Activated CD4-positive, alpha-beta memory T cell treated with anti-CD3 and anti-CD28 coated beads for 36 hours (primary cell): ENCODE data around the gene AFTPH. TPM values are rescaled to one million over a fixed set of nuclear protein-coding genes. Genes with fewer than 3 reads are reported as not detected.

Experiments used
- CTCF ChIA-PET: fragments of 350-600 bp; sonication (Branson Sonifier 250); formaldehyde crosslinking; loops from one replicate; lab custom pipeline; 2021; ENCODE audit warnings: antibody characterized with exemption, inconsistent platforms; lab: Charles Lee
- POLR2A ChIA-PET: fragments of 350-600 bp; sonication (Branson Sonifier 250); formaldehyde crosslinking; loops from one replicate; lab custom pipeline; 2021; ENCODE audit warnings: antibody characterized with exemption; lab: Charles Lee
- DNase-seq: peaks from one replicate; pipeline ENCODE4 v3.0.0-alpha.2; 2020
- H3K27ac Mint-ChIP-seq: one replicate; pipeline ENCODE4 v1.8.0; 2021; ENCODE audit warnings: mixed read lengths
- H3K27me3 Mint-ChIP-seq: one replicate; pipeline ENCODE4 v1.8.0; 2021; ENCODE audit warnings: mixed read lengths
- H3K36me3 Mint-ChIP-seq: one replicate; pipeline ENCODE4 v1.8.0; 2021; ENCODE audit warnings: mixed read lengths
- H3K4me1 Mint-ChIP-seq: one replicate; pipeline ENCODE4 v1.8.0; 2021; ENCODE audit warnings: low read depth, mixed read lengths
- H3K4me3 Mint-ChIP-seq: one replicate; pipeline ENCODE4 v1.8.0; 2021; ENCODE audit warnings: mild to moderate bottlenecking, mixed read lengths
- H3K9me3 Mint-ChIP-seq: one replicate; pipeline ENCODE4 v1.8.0; 2021; ENCODE audit warnings: mixed read lengths
- intact Hi-C: fragments of 100-400 bp; cut with micrococcal nuclease; formaldehyde crosslinking; loops from one replicate; pipeline ENCODE4 v1.15.1; 2023
- total RNA-seq, 2 experiments: library from RNA; stranded (reverse); gene quantifications; one replicate each; pipeline ENCODE4 v1.2.3, GENCODE V29; 2021

AFTPH gene
- total RNA-seq, 2 experiments from 2014 or later, result 34.8 to 36.4 TPM

GRCh38 chr2:64615844-64616536, 91.9 kb downstream of the AFTPH start:
- H3K27ac Mint-ChIP-seq, result no peak overlapping the region
- H3K9me3 Mint-ChIP-seq, result no peaks in the 10 kb centered on the region
- no peak overlapping the region for H3K4me3 Mint-ChIP-seq
- ChIA-PET CTCF (interaction anchor here (0.8 to 3.6 kb wide), 6 partner anchors 7 to 286 kb away, joined by 3 to 15 read pairs (median 4); no protein-coding TSS in a partner anchor), POLR2A (interaction anchor here (0.5 to 0.9 kb wide), 3 partner anchors 9 to 402 kb away, joined by 3 to 4 read pairs (median 3); no protein-coding TSS in a partner anchor)
- DNase-seq, result no peak
- no peaks in the 10 kb centered on the region for H3K4me1 Mint-ChIP-seq
- intact Hi-C loops, result no loop called here
- no peaks in the 10 kb centered on the region for H3K36me3 Mint-ChIP-seq
- H3K27me3 Mint-ChIP-seq, result no peaks in the 10 kb centered on the region

- intact Hi-C loops, result no loop called here
- H3K4me1 Mint-ChIP-seq, result no peaks in the 10 kb centered on the region
- H3K27ac Mint-ChIP-seq, result no peak overlapping the region
- H3K27me3 Mint-ChIP-seq, result no peaks in the 10 kb centered on the region
- ChIA-PET POLR2A (no interaction called here), CTCF (interaction anchor here (1.0 to 3.6 kb wide), 8 partner anchors 9 to 301 kb away, joined by 3 to 15 read pairs (median 4); no protein-coding TSS in a partner anchor)
- no peak for DNase-seq
- H3K9me3 Mint-ChIP-seq, result no peaks in the 10 kb centered on the region
- no peaks in the 10 kb centered on the region for H3K36me3 Mint-ChIP-seq
- no peak overlapping the region for H3K4me3 Mint-ChIP-seq
These were observed 93.6 kb downstream of the AFTPH start for GRCh38 chr2:64617631-64618151.

GRCh38 chr2:64620661-64621060, 96.5 kb downstream of the AFTPH start:
- intact Hi-C loops, result no loop called here
- Mint-ChIP-seq H3K36me3 (no peaks in the 10 kb centered on the region), H3K27me3 (no peaks in the 10 kb centered on the region), H3K4me1 (no peaks in the 10 kb centered on the region), H3K4me3 (no peak overlapping the region), H3K27ac (no peak overlapping the region), H3K9me3 (no peaks in the 10 kb centered on the region)
- no peak for DNase-seq
- CTCF ChIA-PET, result interaction anchor here (1.7 kb wide), 1 partner anchor 26 kb away, joined by 4 read pairs; no protein-coding TSS in a partner anchor
- POLR2A ChIA-PET, result no interaction called here

- H3K27ac Mint-ChIP-seq, result no peak overlapping the region
- no peaks in the 10 kb centered on the region for H3K4me1 Mint-ChIP-seq
- H3K27me3 Mint-ChIP-seq, result no peaks in the 10 kb centered on the region
- ChIA-PET CTCF (interaction anchor here (1.7 kb wide), 1 partner anchor 24 kb away, joined by 4 read pairs; no protein-coding TSS in a partner anchor), POLR2A (no interaction called here)
- DNase-seq, result no peak
- no peak overlapping the region for H3K4me3 Mint-ChIP-seq
- intact Hi-C loops, result no loop called here
- H3K36me3 Mint-ChIP-seq, result no peaks in the 10 kb centered on the region
- no peaks in the 10 kb centered on the region for H3K9me3 Mint-ChIP-seq
These were observed 98.5 kb downstream of the AFTPH start for GRCh38 chr2:64622443-64623241.

GRCh38 chr2:64623242-64623850, 99.2 kb downstream of the AFTPH start:
- CTCF ChIA-PET, result no interaction called here
- H3K36me3 Mint-ChIP-seq, result no peaks in the 10 kb centered on the region
- H3K9me3 Mint-ChIP-seq, result no peaks in the 10 kb centered on the region
- intact Hi-C loops, result no loop called here
- H3K27me3 Mint-ChIP-seq, result no peaks in the 10 kb centered on the region
- H3K4me1 Mint-ChIP-seq, result no peaks in the 10 kb centered on the region
- no peak overlapping the region for H3K4me3 Mint-ChIP-seq
- H3K27ac Mint-ChIP-seq, result no peak overlapping the region
- no peak for DNase-seq
- POLR2A ChIA-PET, result interaction anchor here (0.6 kb wide), 1 partner anchor 332 kb away, joined by 3 read pairs; no protein-coding TSS in a partner anchor

GRCh38 chr2:64624108-64624610, 100.0 kb downstream of the AFTPH start:
- H3K36me3 Mint-ChIP-seq, result no peaks in the 10 kb centered on the region
- intact Hi-C loops, result no loop called here
- no peaks in the 10 kb centered on the region for H3K27me3 Mint-ChIP-seq
- no peaks in the 10 kb centered on the region for H3K4me1 Mint-ChIP-seq
- ChIA-PET CTCF (interaction anchor here (1.7 kb wide), 1 partner anchor 208 kb away, joined by 4 read pairs; no protein-coding TSS in a partner anchor), POLR2A (interaction anchor here (0.6 kb wide), 1 partner anchor 331 kb away, joined by 3 read pairs; no protein-coding TSS in a partner anchor)
- H3K9me3 Mint-ChIP-seq, result no peaks in the 10 kb centered on the region
- H3K4me3 Mint-ChIP-seq, result no peak overlapping the region
- no peak for DNase-seq
- H3K27ac Mint-ChIP-seq, result no peak overlapping the region

GRCh38 chr2:64624862-64625261, 100.7 kb downstream of the AFTPH start:
- H3K4me3 Mint-ChIP-seq, result no peak overlapping the region

GRCh38 chr2:64625299-64626145, 101.4 kb downstream of the AFTPH start:
- ChIA-PET CTCF (interaction anchor here (1.2 to 1.8 kb wide), 6 partner anchors 9 to 242 kb away, joined by 3 to 6 read pairs (median 4); no protein-coding TSS in a partner anchor), POLR2A (interaction anchor here (0.7 kb wide), 2 partner anchors 20 to 71 kb away, joined by 3 read pairs; no protein-coding TSS in a partner anchor)
- Mint-ChIP-seq H3K27ac (no peak overlapping the region), H3K27me3 (no peaks in the 10 kb centered on the region), H3K9me3 (no peaks in the 10 kb centered on the region), H3K4me3 (no peak overlapping the region), H3K36me3 (no peaks in the 10 kb centered on the region), H3K4me1 (no peaks in the 10 kb centered on the region)
- DNase-seq, result no peak
- intact Hi-C loops, result no loop called here

More at GRCh38 chr2:64624862-64625261, 100.7 kb downstream of the AFTPH start:
- ChIA-PET CTCF (interaction anchor here (1.2 to 1.8 kb wide), 6 partner anchors 9 to 243 kb away, joined by 3 to 6 read pairs (median 4); no protein-coding TSS in a partner anchor), POLR2A (no interaction called here)
- no peaks in the 10 kb centered on the region for H3K9me3 Mint-ChIP-seq
- no peaks in the 10 kb centered on the region for H3K27me3 Mint-ChIP-seq
- intact Hi-C loops, result no loop called here
- no peak for DNase-seq
- H3K4me1 Mint-ChIP-seq, result no peaks in the 10 kb centered on the region
- no peaks in the 10 kb centered on the region for H3K36me3 Mint-ChIP-seq
- no peak overlapping the region for H3K27ac Mint-ChIP-seq

- Mint-ChIP-seq H3K27ac (no peak overlapping the region), H3K4me3 (no peak overlapping the region), H3K36me3 (no peaks in the 10 kb centered on the region), H3K27me3 (no peaks in the 10 kb centered on the region), H3K9me3 (no peaks in the 10 kb centered on the region), H3K4me1 (no peaks in the 10 kb centered on the region)
- DNase-seq, result no peak
- ChIA-PET POLR2A (interaction anchor here (0.7 kb wide), 2 partner anchors 21 to 70 kb away, joined by 3 read pairs; no protein-coding TSS in a partner anchor), CTCF (interaction anchor here (1.3 to 2.0 kb wide), 3 partner anchors 20 to 241 kb away, joined by 3 to 5 read pairs (median 5); no protein-coding TSS in a partner anchor)
- intact Hi-C loops, result no loop called here
These were observed 102.2 kb downstream of the AFTPH start for GRCh38 chr2:64626146-64626809.
